H1 (cell line): ENCODE measurements around the gene PPIF. TPM values are rescaled to one million over a fixed set of nuclear protein-coding genes. Genes with fewer than 3 reads are reported as not detected.

Source experiments
- CTCF ChIA-PET: fragments of 300-600 bp; sonication (Branson Sonifier 250); formaldehyde crosslinking; loops from one replicate; lab custom pipeline; 2021; ENCODE audit not compliant: partially characterized antibody; lab: Charles Lee
- POLR2A ChIA-PET: fragments of 300-600 bp; sonication (Branson Sonifier 250); formaldehyde crosslinking; loops from one replicate; lab custom pipeline; 2021; ENCODE audit warnings: inconsistent platforms; ENCODE audit not compliant: partially characterized antibody; lab: Charles Lee
- DNase-seq, 2 experiments: peaks; one replicate each; pipeline versions ENCODE4 v3.0.0 to v3.0.0-alpha.2; 2010 to 2022; ENCODE audit warnings: low spot score in 2 of 2, low read depth in 1 of 2, mixed read lengths in 1 of 2
- FAIRE-seq: peaks from 2 replicates; lab custom pipeline; 2011; peaks lifted over from hg19 to GRCh38; lab: Jason Lieb, UNC
- H2AFZ ChIP-seq: 2 replicates; pipeline ENCODE4 v1.8.1; 2012; ENCODE audit warnings: low read length, inconsistent platforms
- H2AK5ac ChIP-seq: 2 replicates; pipeline ENCODE4 v1.6.1; 2013; ENCODE audit warnings: low read depth, low read length
- H2BK120ac ChIP-seq: replicated peaks from 2 replicates; pipeline ENCODE3; 2013; ENCODE audit warnings: low read depth, low read length, inconsistent platforms
- H2BK12ac ChIP-seq: 2 replicates; pipeline ENCODE4 v1.6.1; 2013; ENCODE audit warnings: low read depth, low read length
- H2BK15ac ChIP-seq: 2 replicates; pipeline ENCODE4 v1.6.1; 2013; ENCODE audit warnings: low read length
- H2BK20ac ChIP-seq: 2 replicates; pipeline ENCODE4 v1.6.1; 2013; ENCODE audit warnings: low read length
- H2BK5ac ChIP-seq: 2 replicates; pipeline ENCODE4 v1.6.1; 2013; ENCODE audit warnings: low read depth, low read length
- H3K14ac ChIP-seq: 2 replicates; pipeline ENCODE4 v1.6.1; 2013; ENCODE audit warnings: inconsistent platforms; ENCODE audit not compliant: insufficient read length
- H3K18ac ChIP-seq: 2 replicates; pipeline ENCODE4 v1.6.1; 2013; ENCODE audit warnings: low read length; ENCODE audit errors: extremely low read depth
- H3K23ac ChIP-seq: 2 replicates; pipeline ENCODE4 v1.6.1; 2013; ENCODE audit warnings: inconsistent platforms; ENCODE audit not compliant: insufficient read length
- H3K23me2 ChIP-seq: 2 replicates; pipeline ENCODE4 v1.6.1; 2013; ENCODE audit warnings: low read depth, low read length
- H3K27ac ChIP-seq: 2 replicates; pipeline ENCODE4 v1.6.1; 2011; ENCODE audit warnings: low read depth, low read length, inconsistent platforms
- H3K27me3 ChIP-seq, 4 experiments: replicated peaks in 1 of 4; 1 replicate in 1 of 4; 2 replicates in 3 of 4; pipeline versions ENCODE4 v1.6.1 to v1.8.1; 2011 to 2013; ENCODE audit warnings: low read length in 3 of 4, mild to moderate bottlenecking in 3 of 4, inconsistent platforms in 2 of 4, mixed read lengths in 2 of 4, moderate library complexity in 1 of 4; ENCODE audit not compliant: control insufficient read depth in 3 of 4, insufficient read depth in 3 of 4; ENCODE audit errors: extremely low read depth in 1 of 4
- H3K36me3 ChIP-seq, 4 experiments: 2 replicates each; pipeline versions ENCODE4 v1.6.1 to v1.8.1; 2011 to 2013; ENCODE audit warnings: mild to moderate bottlenecking in 4 of 4, low read length in 3 of 4, moderate library complexity in 2 of 4, control low read depth in 1 of 4, inconsistent platforms in 1 of 4; ENCODE audit not compliant: insufficient read depth in 4 of 4, control insufficient read depth in 2 of 4
- H3K4ac ChIP-seq: replicated peaks from 2 replicates; pipeline ENCODE3; 2013; ENCODE audit warnings: low read length, low read depth, mixed read lengths, inconsistent platforms; ENCODE audit not compliant: insufficient read length
- H3K4me1 ChIP-seq, 4 experiments: replicated peaks in 1 of 4; 1 replicate in 1 of 4; 2 replicates in 3 of 4; pipeline versions ENCODE4 v1.6.1 to v1.8.1; 2011 to 2013; ENCODE audit warnings: low read length in 3 of 4, inconsistent platforms in 2 of 4, mixed read lengths in 1 of 4; ENCODE audit not compliant: insufficient read depth in 4 of 4, control insufficient read depth in 3 of 4
- H3K4me2 ChIP-seq, 2 experiments: 2 replicates each; pipeline versions ENCODE4 v1.6.1 to v1.8.1; 2011 to 2013; ENCODE audit warnings: low read depth in 2 of 2, low read length in 2 of 2, control low read depth in 1 of 2, inconsistent platforms in 1 of 2, mild to moderate bottlenecking in 1 of 2; ENCODE audit not compliant: insufficient read depth in 1 of 2
- H3K4me3 ChIP-seq, 4 experiments: fragments of 200-600, 300-600 bp in 1 of 4; sonication (generic), shearing (Covaris generic), sonication (Bioruptor Twin) in 1 of 4; 2 replicates each; pipeline versions ENCODE4 v1.5.1 to v1.8.1; 2011 to 2016; ENCODE audit warnings: low read length in 4 of 4, low read depth in 3 of 4, control low read depth in 2 of 4, inconsistent platforms in 2 of 4, mild to moderate bottlenecking in 2 of 4, mixed read lengths in 1 of 4, moderate library complexity in 1 of 4; ENCODE audit not compliant: insufficient read depth in 2 of 4; ENCODE audit errors: extremely low read depth in 1 of 4
- H3K56ac ChIP-seq: replicated peaks from 2 replicates; pipeline ENCODE3; 2013; ENCODE audit warnings: low read depth, mild to moderate bottlenecking, mixed read lengths, low read length, inconsistent platforms; ENCODE audit not compliant: insufficient read length
- H3K79me1 ChIP-seq: 2 replicates; pipeline ENCODE4 v1.6.1; 2013; ENCODE audit warnings: low read depth, low read length, control low read depth
- H3K79me2 ChIP-seq, 2 experiments: 2 replicates each; pipeline versions ENCODE4 v1.6.1 to v1.8.1; 2012 to 2013; ENCODE audit warnings: low read length in 2 of 2, mild to moderate bottlenecking in 2 of 2, inconsistent platforms in 1 of 2; ENCODE audit not compliant: insufficient read depth in 2 of 2, control insufficient read depth in 1 of 2
- H3K9ac ChIP-seq, 4 experiments: replicated peaks in 1 of 4; 1 replicate in 1 of 4; 2 replicates in 3 of 4; pipeline versions ENCODE4 v1.6.1 to v1.8.1; 2011 to 2013; ENCODE audit warnings: low read depth in 3 of 4, low read length in 3 of 4, control low read depth in 2 of 4, mild to moderate bottlenecking in 2 of 4, moderate library complexity in 2 of 4, inconsistent platforms in 1 of 4; ENCODE audit errors: extremely low read depth in 1 of 4
- H3K9me3 ChIP-seq, 2 experiments: 2 replicates each; pipeline versions ENCODE4 v1.6.1 to v1.8.1; 2012 to 2013; ENCODE audit warnings: mild to moderate bottlenecking in 2 of 2, moderate library complexity in 2 of 2, control low read depth in 1 of 2, inconsistent platforms in 1 of 2, low read depth in 1 of 2, low read length in 1 of 2, mixed read lengths in 1 of 2; ENCODE audit not compliant: insufficient read depth in 2 of 2
- H4K20me1 ChIP-seq, 2 experiments: replicated peaks in 1 of 2; 2 replicates each; pipeline versions ENCODE3 to v1.8.1; 2011 to 2013; ENCODE audit warnings: inconsistent platforms in 2 of 2, low read length in 2 of 2, mild to moderate bottlenecking in 1 of 2; ENCODE audit not compliant: insufficient read depth in 2 of 2, control insufficient read depth in 1 of 2
- H4K5ac ChIP-seq: 2 replicates; pipeline ENCODE4 v1.6.1; 2013; ENCODE audit warnings: low read length, low read depth, mixed read lengths, inconsistent platforms; ENCODE audit not compliant: insufficient read length
- H4K8ac ChIP-seq: 2 replicates; pipeline ENCODE4 v1.8.0; 2013; ENCODE audit warnings: mild to moderate bottlenecking, moderate library complexity, low read length, inconsistent platforms; ENCODE audit not compliant: insufficient read depth; ENCODE audit errors: extremely low read depth
- H4K91ac ChIP-seq: replicated peaks from 2 replicates; pipeline ENCODE3; 2013; ENCODE audit warnings: low read length, mixed read lengths, inconsistent platforms; ENCODE audit not compliant: insufficient read length
- ASH2L ChIP-seq: fragments of 200-600, 300-600 bp; sonication (generic); IDR thresholded peaks from one replicate; pipeline ENCODE4 v1.7.1; 2017; ENCODE audit warnings: low read length
- CBX5 ChIP-seq: fragments of 300-800, 300-1000 bp; sonication (generic); IDR thresholded peaks from 2 replicates; pipeline ENCODE4 v1.7.1; 2016; ENCODE audit warnings: antibody characterized with exemption, low read length, low read depth
- CBX8 ChIP-seq: fragments of 300-800, 300-1000 bp; sonication (generic); IDR thresholded peaks from 2 replicates; pipeline ENCODE4 v1.7.1; 2016; ENCODE audit warnings: low read depth, low read length, borderline replicate concordance
- CEBPB ChIP-seq: IDR thresholded peaks from 2 replicates; pipeline ENCODE4 v1.6.1; 2012; ENCODE audit warnings: low read depth, low read length
- HDAC6 ChIP-seq: IDR thresholded peaks from one replicate; pipeline ENCODE4 v1.7.1; 2012; ENCODE audit warnings: low read depth, mild to moderate bottlenecking, inconsistent platforms, low read length, moderate library complexity
- MAFK ChIP-seq: IDR thresholded peaks from 2 replicates; pipeline ENCODE4 v1.6.1; 2012; ENCODE audit warnings: low read depth, mild to moderate bottlenecking, improper control_type of control experiment, low read length
- PHF8 ChIP-seq: fragments of 200-600 bp; sonication (generic); conservative IDR thresholded peaks from 2 replicates; pipeline ENCODE4 v1.7.1; 2012; ENCODE audit warnings: low read depth, mild to moderate bottlenecking, inconsistent platforms, low read length, moderate library complexity
- RFX5 ChIP-seq: IDR thresholded peaks from 2 replicates; pipeline ENCODE4 v1.6.1; 2011; ENCODE audit warnings: low read depth, low read length, improper control_type of control experiment, borderline replicate concordance
- SIRT6 ChIP-seq: IDR thresholded peaks from one replicate; pipeline ENCODE4 v1.7.1; 2012; ENCODE audit warnings: low read length, inconsistent platforms
- SIX5 ChIP-seq: IDR thresholded peaks from 2 replicates; pipeline ENCODE4 v1.6.1; 2011; ENCODE audit warnings: mild to moderate bottlenecking, low read depth, low read length
- SP4 ChIP-seq: IDR thresholded peaks from 2 replicates; pipeline ENCODE4 v1.6.1; 2012; ENCODE audit warnings: low read length, inconsistent platforms
- SRF ChIP-seq: IDR thresholded peaks from 2 replicates; pipeline ENCODE4 v1.6.1; 2011; ENCODE audit warnings: mild to moderate bottlenecking, low read depth, low read length, moderate library complexity
- TAF7 ChIP-seq: optimal IDR thresholded peaks from 2 replicates; pipeline ENCODE3; 2011; ENCODE audit warnings: low read depth, mild to moderate bottlenecking, inconsistent platforms, low read length, moderate library complexity, borderline replicate concordance
- TBP ChIP-seq: IDR thresholded peaks from 2 replicates; pipeline ENCODE4 v1.6.1; 2011; ENCODE audit warnings: low read depth, low read length, improper control_type of control experiment
- TEAD4 ChIP-seq: IDR thresholded peaks from 2 replicates; pipeline ENCODE4 v1.6.1; 2012; ENCODE audit warnings: low read depth, low read length, inconsistent platforms, mixed read lengths
- WGBS, 2 experiments: shearing (Covaris generic) in 1 of 2; methylation state at CpG; one replicate each; pipeline versions ENCODE4 v1.1.6 to v1.1.7; 2013 to 2015; ENCODE audit warnings: low lambda C conversion rate in 2 of 2, mixed read lengths in 2 of 2, inconsistent platforms in 1 of 2, low coverage in 1 of 2, missing lambda C conversion rate in 1 of 2; ENCODE audit not compliant: insufficient replicate concordance in 2 of 2, insufficient coverage in 1 of 2, insufficient read length in 1 of 2; ENCODE audit errors: extremely low coverage in 1 of 2, missing lambda C conversion rate in 1 of 2; 5-methylcytosine and 5-hydroxymethylcytosine counted together
- polyA plus RNA-seq, 7 experiments: library from polyadenylated mRNA; depleted of rRNA in 3 of 7; stranded (reverse) in 5 of 7; unstranded in 2 of 7; fragments of >200 nt in 5 of 7; fragments of 200-250 nt in 2 of 7; gene quantifications; 1 replicate in 5 of 7; 2 replicates in 1 of 7; 4 replicates in 1 of 7; pipeline versions ENCODE4 v1.2.1 to v1.2.3, GENCODE V29; 2011 to 2013; ENCODE audit warnings: missing spikeins in 2 of 7, mixed read lengths in 2 of 7
- total RNA-seq: library from RNA; stranded (reverse); fragmentation: NEBNext Ultra II Directional; extraction: Animal tissue kit (Norgen Biotek cat#: 25700); gene quantifications from 2 replicates; pipeline ENCODE4 v1.2.1, GENCODE V29; 2021

PPIF gene
- total and polyA plus RNA-seq, 2 of the 8 experiments (the other 6 are each of a cell fraction or from before 2014, with no cell fraction given), result 70.2 to 77.6 TPM

DNA sequence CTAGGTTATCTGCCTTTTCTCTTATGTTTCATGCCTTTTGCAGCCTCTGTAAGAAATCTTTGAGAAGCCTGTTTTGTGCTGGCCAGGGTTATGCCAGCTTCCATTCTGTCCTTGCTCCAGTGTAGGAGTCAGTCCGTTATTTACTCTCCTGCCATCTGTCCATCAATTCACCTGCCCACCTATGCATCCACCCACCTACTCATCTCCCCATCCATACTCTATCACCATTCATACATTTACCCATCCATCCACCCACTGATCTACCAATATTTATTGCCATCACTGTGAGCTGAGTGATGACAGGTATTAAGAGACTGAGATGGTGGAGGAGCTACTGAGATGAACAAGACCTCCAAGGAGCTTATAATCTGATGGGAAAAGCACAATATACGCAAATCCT, 12.7 kb upstream of the PPIF start:
- Histone ChIP-seq H3K79me1 (no peaks in the 10 kb centered on the region), H2AFZ (no peak overlapping the region), H3K36me3 (no peaks in the 10 kb centered on the region), H2AK5ac (no peak overlapping the region), H4K91ac (no peak overlapping the region), H3K56ac (no peak overlapping the region), H3K23ac (no peak overlapping the region), H4K8ac (no peak overlapping the region), H3K4ac (no peak overlapping the region), H4K5ac (no peak overlapping the region), H3K23me2 (no peaks in the 10 kb centered on the region), H2BK15ac (no peak overlapping the region), H3K9ac (no peak overlapping the region), H3K4me2 (no peak overlapping the region), H3K9me3 (peaks cover 2 to 4% of the 10 kb centered on the region in 2 experiments; a peak in 2 of 4 replicates), H3K79me2 (no peaks in the 10 kb centered on the region), H3K14ac (no peak overlapping the region), H2BK5ac (no peak overlapping the region), H3K27me3 (no peaks in the 10 kb centered on the region), H2BK12ac (no peak overlapping the region), H2BK120ac (no peak overlapping the region), H3K18ac (no peak overlapping the region), H3K4me1 (peaks cover 0 to 11% (median 0%) of the 10 kb centered on the region in 4 experiments; a peak in 3 of 7 replicates), H3K4me3 (no peak overlapping the region), H2BK20ac (no peak overlapping the region), H4K20me1 (no peaks in the 10 kb centered on the region), H3K27ac (no peak overlapping the region)
- TF ChIP-seq CEBPB (no peak), CBX8 (no peak), ASH2L (no peak), TEAD4 (no peak), HDAC6 (no peak), SIRT6 (no peak), MAFK (no peak), TBP (no peak), PHF8 (no peak), RFX5 (no peak), SP4 (no peak), SRF (no peak), SIX5 (no peak), TAF7 (no peak), CBX5 (no peak)
- DNase-seq (no peak), FAIRE-seq (no peak)
- POLR2A ChIA-PET, result interaction anchor here (1.5 kb wide), 1 partner anchor 14 kb away, joined by 4 read pairs; no protein-coding TSS in a partner anchor
- CTCF ChIA-PET, result interaction anchor here (0.7 to 4.5 kb wide), 4 partner anchors 11 to 31 kb away, joined by 3 to 29 read pairs (median 11); no protein-coding TSS in a partner anchor
- 98% methylated on average over 2 of the region's 2 CpGs; no CpG with 5 or more reads in 1 of the 2 experiments for WGBS, 2 experiments
